Measurements from ENCODE around the gene IGFBP7. TPM values are rescaled to one million over a fixed set of nuclear protein-coding genes. Genes with fewer than 3 reads are reported as not detected.
A peak's percentile ranks its signal among the peaks of the same experiment; 100 is the strongest.

Gene IGFBP7
- total and polyA plus RNA-seq, 2 donors from 2014 or later: 1,703 to 2,157 TPM

GRCh38 chr4:57078685-57079521, 31.3 kb downstream of the IGFBP7 start:
- intact Hi-C loops (cut with DNase I): no loop called here
- FAIRE-seq (peak; percentile 97), DNase-seq (peak; percentile 72 to 90 (median 81))
- no peaks in the 10 kb centered on the region for H3K27me3 ChIP-seq (ENCODE audit: control insufficient read depth, insufficient read depth, low read length)
- peaks cover 0 to 4% (median 0%) of the 10 kb centered on the region in 3 donors for H3K36me3 ChIP-seq (ENCODE audit: control insufficient read depth in 2 of 3, insufficient read depth in 3 of 3, low read length in 3 of 3)
- H3K9ac ChIP-seq (ENCODE audit: low read length in 3 of 3): peak overlapping the region in 2 of 3 donors; percentile 27 to 76
- no peaks in the 10 kb centered on the region for H3K9me3 ChIP-seq (ENCODE audit: control insufficient read depth in 2 of 3, insufficient read depth in 1 of 3, low read length in 3 of 3)
- peak overlapping the region; percentile 85 to 93 for H3K27ac ChIP-seq (ENCODE audit: low read depth in 2 of 2, low read length in 2 of 2)
- peaks cover 27 to 89% (median 51%) of the 10 kb centered on the region in 3 donors for H3K4me1 ChIP-seq (ENCODE audit: control insufficient read depth in 2 of 3, insufficient read depth in 2 of 3, low read depth in 1 of 3, low read length in 3 of 3)
- peak overlapping the region; percentile 40 to 57 (median 42) for H3K4me3 ChIP-seq (ENCODE audit: low read length in 3 of 3)
- no peak for TF ChIP-seq CTCF (IDR thresholded peaks at IDR 0.05; ENCODE audit: borderline replicate concordance, extremely low read depth, insufficient read depth)

GRCh38 chr4:57077550-57078343, 32.4 kb downstream of the IGFBP7 start:
- peak overlapping the region; percentile 85 to 87 for H3K27ac ChIP-seq (ENCODE audit: low read depth in 2 of 2, low read length in 2 of 2)

GRCh38 chr4:57076646-57077045, 33.5 kb downstream of the IGFBP7 start:
- FAIRE-seq (peak; percentile 13), DNase-seq (no peak)
- intact Hi-C loops (cut with DNase I): no loop called here
- Histone ChIP-seq H3K4me1 (ENCODE audit: control insufficient read depth in 2 of 3, insufficient read depth in 2 of 3, low read depth in 1 of 3, low read length in 3 of 3) (peaks cover 23 to 84% (median 52%) of the 10 kb centered on the region in 3 donors), H3K36me3 (ENCODE audit: control insufficient read depth in 2 of 3, insufficient read depth in 3 of 3, low read length in 3 of 3) (peaks cover 0 to 4% (median 0%) of the 10 kb centered on the region in 3 donors), H3K27ac (ENCODE audit: low read depth in 2 of 2, low read length in 2 of 2) (peak overlapping the region; percentile 24 to 28), H3K9ac (ENCODE audit: low read length in 3 of 3) (peak overlapping the region in 1 of 3 donors; percentile 8), H3K27me3 (ENCODE audit: control insufficient read depth, insufficient read depth, low read length) (no peaks in the 10 kb centered on the region), H3K9me3 (ENCODE audit: control insufficient read depth in 2 of 3, insufficient read depth in 1 of 3, low read length in 3 of 3) (no peaks in the 10 kb centered on the region), H3K4me3 (ENCODE audit: low read length in 3 of 3) (no peak overlapping the region)
- no peak for TF ChIP-seq CTCF (IDR thresholded peaks at IDR 0.05; ENCODE audit: borderline replicate concordance, extremely low read depth, insufficient read depth)

More at GRCh38 chr4:57077550-57078343, 32.4 kb downstream of the IGFBP7 start:
- Histone ChIP-seq H3K9ac (ENCODE audit: low read length in 3 of 3) (peak overlapping the region; percentile 10 to 76 (median 27)), H3K4me1 (ENCODE audit: control insufficient read depth in 2 of 3, insufficient read depth in 2 of 3, low read depth in 1 of 3, low read length in 3 of 3) (peaks cover 27 to 85% (median 53%) of the 10 kb centered on the region in 3 donors), H3K4me3 (ENCODE audit: low read length in 3 of 3) (peak overlapping the region; percentile 40 to 57 (median 42)), H3K27me3 (ENCODE audit: control insufficient read depth, insufficient read depth, low read length) (no peaks in the 10 kb centered on the region), H3K9me3 (ENCODE audit: control insufficient read depth in 2 of 3, insufficient read depth in 1 of 3, low read length in 3 of 3) (no peaks in the 10 kb centered on the region), H3K36me3 (ENCODE audit: control insufficient read depth in 2 of 3, insufficient read depth in 3 of 3, low read length in 3 of 3) (peaks cover 0 to 4% (median 0%) of the 10 kb centered on the region in 3 donors)
- intact Hi-C loops (cut with DNase I): no loop called here
- DNase-seq (peak in 3 of 5 donors; percentile 47 to 65 (median 62)), FAIRE-seq (no peak)
- TF ChIP-seq CTCF (IDR thresholded peaks at IDR 0.05; ENCODE audit: borderline replicate concordance, extremely low read depth, insufficient read depth): no peak

Measured in kidney (tissue), 14 donors.